Left lung (tissue), 10 donors: Measurements from ENCODE around the gene ST8SIA1. TPM values are rescaled to one million over a fixed set of nuclear protein-coding genes. Genes with fewer than 3 reads are reported as not detected.

Source experiments
- ATAC-seq: fragments of 200-7000 bp; cut with Tn5 transposase; one replicate; pipeline ENCODE4 v1.9.1; 2020; ENCODE audit warnings: moderate library complexity
- DNase-seq, 4 donors: peaks; one replicate each; pipeline ENCODE4 v3.0.0-alpha.2; 2013 to 2020
- H3K27ac ChIP-seq, 2 donors: fragments of 200-600 bp; sonication (generic) in 1 of 2; one replicate each; pipeline versions ENCODE4 v1.5.0 to v1.8.0; 2020 to 2021
- H3K27me3 ChIP-seq, 2 donors: fragments of 200-600 bp; sonication (generic) in 1 of 2; one replicate each; pipeline versions ENCODE4 v1.5.0 to v1.8.0; 2020 to 2021
- H3K36me3 ChIP-seq, 2 donors: fragments of 200-600 bp; sonication (generic) in 1 of 2; one replicate each; pipeline versions ENCODE4 v1.5.0 to v1.8.0; 2020 to 2021
- H3K4me1 ChIP-seq, 2 donors: fragments of 200-600 bp; one replicate each; pipeline ENCODE4 v1.8.0; 2021
- H3K4me3 ChIP-seq, 2 donors: fragments of 200-600 bp; sonication (generic) in 1 of 2; one replicate each; pipeline versions ENCODE4 v1.5.0 to v1.8.0; 2020 to 2021; ENCODE audit warnings: mild to moderate bottlenecking in 1 of 2
- H3K9me3 ChIP-seq, 2 donors: fragments of 200-600 bp; sonication (generic) in 1 of 2; one replicate each; pipeline versions ENCODE4 v1.5.0 to v1.8.0; 2020 to 2021
- intact Hi-C, 2 donors: fragments of 100-400 bp; cut with DNase I; formaldehyde crosslinking; loops; one replicate each; pipeline versions ENCODE4 v1.11.2 to v1.14.2; 2022
- polyA plus RNA-seq, 6 donors: library from polyadenylated mRNA; unstranded; fragments of 120-200 nt; gene quantifications; one replicate each; pipeline ENCODE4 v1.2.1, GENCODE V29; 2013; ENCODE audit not compliant: insufficient read length in 6 of 6
- total RNA-seq, 2 donors: library from RNA; stranded (reverse); fragmentation: NEBNext Ultra II Directional; extraction: Animal tissue kit (Norgen Biotek cat#: 25700); gene quantifications; one replicate each; pipeline ENCODE4 v1.2.1, GENCODE V29; 2021
- TF ChIP-seq, protein P1 (sequence below), 2 donors: fragments of 200-600 bp; sonication (generic) in 1 of 2; IDR thresholded peaks; one replicate each; pipeline versions ENCODE4 v1.5.0 to v1.8.0; 2021; ENCODE audit warnings: antibody characterized with exemption in 2 of 2
- donor health status: DM: no; HTN: yes; CAD: no.
- donor health status: DM: no; HTN: no; CAD: no.

The ST8SIA1 gene
- total and polyA plus RNA-seq, 8 donors = 2.4 to 15.8 (median 10.0) TPM

DNA sequence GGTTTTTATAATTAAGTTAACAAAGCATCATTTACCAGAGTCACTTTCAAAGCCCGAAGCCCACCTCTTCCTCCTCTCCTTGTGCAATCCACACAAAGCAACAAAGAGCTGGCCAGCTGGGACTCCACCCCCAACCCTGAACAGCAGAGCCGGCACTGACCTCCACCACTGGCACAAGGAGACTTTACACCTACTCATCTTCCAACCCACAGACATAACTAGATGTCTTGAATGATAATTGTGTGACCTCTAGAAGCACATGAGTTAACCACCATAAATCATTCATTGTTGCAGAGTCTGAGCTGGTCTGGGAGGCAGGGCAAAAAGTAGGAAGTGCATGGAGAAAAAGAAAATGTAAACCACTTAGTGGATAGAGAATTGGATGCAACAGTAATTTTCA lies 72.2 kb downstream of the ST8SIA1 start:
- Histone ChIP-seq H3K4me3 (no peak overlapping the region), H3K27me3 (no peaks in the 10 kb centered on the region), H3K9me3 (no peaks in the 10 kb centered on the region), H3K27ac (no peak overlapping the region), H3K4me1 (no peaks in the 10 kb centered on the region), H3K36me3 (no peaks in the 10 kb centered on the region)
- TF ChIP-seq, protein P1, sequence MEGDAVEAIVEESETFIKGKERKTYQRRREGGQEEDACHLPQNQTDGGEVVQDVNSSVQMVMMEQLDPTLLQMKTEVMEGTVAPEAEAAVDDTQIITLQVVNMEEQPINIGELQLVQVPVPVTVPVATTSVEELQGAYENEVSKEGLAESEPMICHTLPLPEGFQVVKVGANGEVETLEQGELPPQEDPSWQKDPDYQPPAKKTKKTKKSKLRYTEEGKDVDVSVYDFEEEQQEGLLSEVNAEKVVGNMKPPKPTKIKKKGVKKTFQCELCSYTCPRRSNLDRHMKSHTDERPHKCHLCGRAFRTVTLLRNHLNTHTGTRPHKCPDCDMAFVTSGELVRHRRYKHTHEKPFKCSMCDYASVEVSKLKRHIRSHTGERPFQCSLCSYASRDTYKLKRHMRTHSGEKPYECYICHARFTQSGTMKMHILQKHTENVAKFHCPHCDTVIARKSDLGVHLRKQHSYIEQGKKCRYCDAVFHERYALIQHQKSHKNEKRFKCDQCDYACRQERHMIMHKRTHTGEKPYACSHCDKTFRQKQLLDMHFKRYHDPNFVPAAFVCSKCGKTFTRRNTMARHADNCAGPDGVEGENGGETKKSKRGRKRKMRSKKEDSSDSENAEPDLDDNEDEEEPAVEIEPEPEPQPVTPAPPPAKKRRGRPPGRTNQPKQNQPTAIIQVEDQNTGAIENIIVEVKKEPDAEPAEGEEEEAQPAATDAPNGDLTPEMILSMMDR (IDR thresholded peaks at IDR 0.05) = no peak
- ATAC-seq (peak; percentile 43), DNase-seq (no peak)
- intact Hi-C loops = no loop called here

DNA sequence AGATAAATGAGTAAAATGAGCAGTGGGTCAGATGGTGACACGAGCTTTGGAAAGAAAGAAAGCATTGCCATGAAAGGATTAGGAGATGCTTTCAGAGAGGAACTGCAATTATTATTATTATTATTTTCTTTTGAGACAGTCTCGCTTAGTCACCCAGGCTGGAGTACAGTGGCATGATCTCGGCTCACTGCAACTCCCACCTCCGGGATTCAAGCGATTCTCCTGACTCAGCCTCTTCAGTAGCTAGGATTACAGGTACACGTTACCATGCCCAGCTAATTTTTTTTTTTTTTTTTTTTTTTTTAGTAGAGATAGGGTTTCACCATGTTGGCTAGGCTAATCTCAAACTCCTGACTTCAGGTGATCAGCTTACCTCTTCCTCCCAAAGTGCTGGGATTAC lies 77.4 kb downstream of the ST8SIA1 start:
- TF ChIP-seq, protein P1 (IDR thresholded peaks at IDR 0.05) = no peak
- no peak for DNase-seq
- peak; percentile 7 for ATAC-seq
- Histone ChIP-seq H3K9me3 (no peaks in the 10 kb centered on the region), H3K27me3 (no peaks in the 10 kb centered on the region), H3K4me1 (no peaks in the 10 kb centered on the region), H3K4me3 (no peak overlapping the region), H3K36me3 (no peaks in the 10 kb centered on the region), H3K27ac (no peak overlapping the region)
- intact Hi-C loops = no loop called here

DNA sequence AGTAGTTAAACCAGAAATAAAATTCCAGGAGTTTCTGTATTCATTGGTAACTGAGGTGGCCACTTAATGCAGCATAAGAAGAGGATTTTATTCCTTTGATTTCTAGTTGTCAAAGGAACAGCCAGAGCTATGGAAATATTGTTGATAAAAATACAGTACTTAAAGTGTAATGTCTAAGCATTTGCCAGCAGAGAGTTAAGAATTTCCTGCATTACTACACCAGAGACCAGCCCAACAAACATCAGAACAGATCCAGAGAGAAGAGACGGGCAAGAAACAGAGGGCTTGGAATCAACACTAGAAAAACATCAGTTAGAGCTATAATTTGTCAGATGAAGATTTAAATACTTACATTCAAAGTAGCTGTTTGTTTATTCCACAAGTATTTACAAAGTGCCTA lies 77.9 kb downstream of the ST8SIA1 start:
- DNase-seq (peak in 1 of 4 donors; percentile 57), ATAC-seq (peak; percentile 46)
- H3K9me3 ChIP-seq = no peaks in the 10 kb centered on the region
- H3K27me3 ChIP-seq = no peaks in the 10 kb centered on the region
- H3K36me3 ChIP-seq = no peaks in the 10 kb centered on the region
- H3K4me1 ChIP-seq = no peaks in the 10 kb centered on the region
- intact Hi-C loops = no loop called here
- TF ChIP-seq, protein P1 (IDR thresholded peaks at IDR 0.05) = no peak
- H3K4me3 ChIP-seq = no peak overlapping the region
- peak overlapping the region; percentile 6 to 10 for H3K27ac ChIP-seq

DNA sequence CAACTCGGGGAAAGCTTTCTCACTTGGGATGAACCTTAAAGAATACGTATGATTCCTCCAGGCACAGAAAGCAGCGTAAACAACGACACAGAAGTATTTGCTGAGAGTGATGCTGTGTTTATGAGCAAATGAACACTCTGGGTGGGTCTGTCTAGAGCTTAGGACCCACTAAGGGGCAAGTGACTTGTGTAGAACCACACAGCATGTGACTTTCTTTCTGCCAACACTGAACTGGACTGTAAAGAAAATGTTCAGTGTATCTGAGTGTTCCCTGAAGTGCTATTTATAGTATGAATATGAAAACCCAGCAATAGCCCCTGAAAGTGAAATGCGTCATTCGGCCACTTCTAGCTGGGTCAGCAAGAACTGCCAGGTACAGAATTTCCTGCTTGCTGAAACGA lies 78.5 kb downstream of the ST8SIA1 start:
- intact Hi-C loops = no loop called here
- peak overlapping the region; percentile 6 to 10 for H3K27ac ChIP-seq
- no peaks in the 10 kb centered on the region for H3K27me3 ChIP-seq
- H3K9me3 ChIP-seq = no peaks in the 10 kb centered on the region
- ATAC-seq (peak; percentile 80), DNase-seq (peak in 1 of 4 donors; percentile 72)
- TF ChIP-seq, protein P1 (IDR thresholded peaks at IDR 0.05) = no peak
- H3K36me3 ChIP-seq = no peaks in the 10 kb centered on the region
- H3K4me3 ChIP-seq = no peak overlapping the region
- no peaks in the 10 kb centered on the region for H3K4me1 ChIP-seq

DNA sequence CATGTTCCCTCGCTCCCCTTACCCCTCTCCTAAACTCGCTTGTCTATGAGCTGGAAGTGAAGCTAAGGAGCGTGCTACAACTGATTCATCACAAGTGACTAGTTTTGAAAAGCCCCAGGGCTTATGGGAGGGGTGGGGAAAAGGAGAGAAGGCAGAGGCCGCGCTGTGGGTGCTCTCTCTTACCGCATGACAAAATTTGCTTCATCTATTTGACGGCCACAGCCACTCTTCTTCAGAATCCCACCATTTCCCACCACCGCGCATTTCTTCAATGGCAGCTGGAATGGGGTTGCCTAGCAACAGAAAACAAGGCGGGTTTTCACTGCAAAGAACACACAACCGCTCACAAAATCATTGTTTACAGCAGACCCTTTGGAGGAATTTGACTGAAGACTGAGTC lies 79.4 kb downstream of the ST8SIA1 start:
- Histone ChIP-seq H3K27me3 (no peaks in the 10 kb centered on the region), H3K4me3 (no peak overlapping the region), H3K27ac (no peak overlapping the region), H3K9me3 (no peaks in the 10 kb centered on the region), H3K4me1 (no peaks in the 10 kb centered on the region), H3K36me3 (no peaks in the 10 kb centered on the region)
- intact Hi-C loops = no loop called here
- TF ChIP-seq, protein P1 (IDR thresholded peaks at IDR 0.05) = no peak
- DNase-seq = peak in 2 of 4 donors; percentile 58 to 78
- ATAC-seq = peak; percentile 34
